ENCODE results near the gene SLIT3. TPM values are rescaled to one million over a fixed set of nuclear protein-coding genes. Genes with fewer than 3 reads are reported as not detected.

SLIT3 gene
- total and polyA plus RNA-seq, 2 donors (not counting 3 experiments of a cell fraction or from before 2014, with no cell fraction given), result 0.90 to 1.0 TPM

- Histone ChIP-seq H3K79me2 (ENCODE audit: control insufficient read depth, insufficient read depth, low read length) (no peaks in the 10 kb centered on the region), H3K9me1 (replicated peaks; ENCODE audit: control insufficient read depth, extremely low read depth, insufficient read depth, low read length) (no peaks in the 10 kb centered on the region), H3K36me3 (ENCODE audit: control insufficient read depth in 2 of 2, extremely low read depth in 1 of 2, insufficient read depth in 2 of 2, low read length in 2 of 2) (no peaks in the 10 kb centered on the region), H3K4me3 (replicated peaks in 1 of 3; ENCODE audit: insufficient read depth in 1 of 3, low read depth in 1 of 3, low read length in 3 of 3) (no peak overlapping the region), H3K9me3 (replicated peaks; ENCODE audit: control insufficient read depth, insufficient read depth, low read length) (no peaks in the 10 kb centered on the region), H2AFZ (ENCODE audit: low read depth, low read length) (no peak overlapping the region), H3K9ac (replicated peaks; ENCODE audit: extremely low read depth, insufficient read depth, low read length) (no peak overlapping the region), H3K27ac (ENCODE audit: insufficient read depth, low read depth, low read length) (peak overlapping the region; percentile 59), H4K20me1 (replicated peaks; ENCODE audit: control insufficient read depth, extremely low read depth, insufficient read depth, low read length) (no peaks in the 10 kb centered on the region), H3K4me2 (ENCODE audit: insufficient read depth, low read length) (no peak overlapping the region), H3K27me3 (ENCODE audit: control insufficient read depth in 2 of 2, insufficient read depth in 2 of 2, low read length in 2 of 2) (no peaks in the 10 kb centered on the region), H3K4me1 (ENCODE audit: control insufficient read depth, extremely low read depth, insufficient read depth, low read length) (peaks cover 38% of the 10 kb centered on the region)
- intact Hi-C loops (cut with micrococcal nuclease) (loop anchor here (2.0 kb wide), 1 partner anchor 186 kb away; no protein-coding TSS in a partner anchor), dilution Hi-C loops (cut with MboI; ENCODE audit: extremely low pct_ligation_motif_present, low sequenced_read_pairs) (no loop called here)
- ChIA-PET POLR2A (no interaction called here), CTCF (no interaction called here)
- no TSS peak for BruUV-seq (replicated peaks)
- no peak for TF ChIP-seq JUN (IDR thresholded peaks at IDR 0.05; ENCODE audit: borderline replicate concordance, insufficient read depth, insufficient read length, low read depth)
- TF ChIP-seq MAX (IDR thresholded peaks at IDR 0.05; ENCODE audit: insufficient read depth, insufficient read length), result no peak
- TF ChIP-seq MYC (IDR thresholded peaks at IDR 0.05; ENCODE audit: low read depth, low read length), result no peak
- no peak for TF ChIP-seq POLR2A (IDR thresholded peaks at IDR 0.05; ENCODE audit: low read depth, low read length)
- TF ChIP-seq FOS (IDR thresholded peaks at IDR 0.05; ENCODE audit: borderline replicate concordance, insufficient read depth, low read length), result no peak
- TF ChIP-seq GATA2 (IDR thresholded peaks at IDR 0.05; ENCODE audit: insufficient read depth, insufficient read length, low read depth, low read length), result no peak
- TF ChIP-seq CTCF (IDR thresholded peaks at IDR 0.05; ENCODE audit: extremely low read depth in 1 of 2, insufficient read depth in 1 of 2, low read depth in 1 of 2, low read length in 2 of 2), result no peak
- TF ChIP-seq EZH2 (IDR thresholded peaks at IDR 0.05; ENCODE audit: borderline replicate concordance, low read depth, low read length, severe bottlenecking), result no peak
- no peak for TF ChIP-seq POLR2AphosphoS5 (IDR thresholded peaks at IDR 0.05; ENCODE audit: insufficient read depth, low read depth, low read length)
- DNase-seq (ENCODE audit: low read depth, low spot score) (no peak), FAIRE-seq (no peak)
Measured at GRCh38 chr5:169165052-169165451, 135.9 kb downstream of the SLIT3 start.
